ENCODE results near the gene TOGARAM1. TPM values are rescaled to one million over a fixed set of nuclear protein-coding genes. Genes with fewer than 3 reads are reported as not detected.

The TOGARAM1 gene
- total and polyA plus RNA-seq, 9 of the 15 experiments (the other 6 are each of a cell fraction or from before 2014, with no cell fraction given), result 1.3 to 6.4 (median 3.7) TPM

- TF ChIP-seq CREB3L1 (IDR thresholded peaks at IDR 0.05; ENCODE audit: borderline replicate concordance, low read depth) (0 out of 2 replicates have a peak, but pooled peaks have one; percentile 8), ZNF384 (IDR thresholded peaks at IDR 0.05; ENCODE audit: low read depth, low read length) (no peak), MNT (conservative IDR thresholded peaks at IDR 0.05) (peak; percentile 43 to 57; a peak in 3 of 4 replicates), ZBTB1 (CRISPR knock-in tag; IDR thresholded peaks at IDR 0.05; ENCODE audit: borderline replicate concordance, low read depth) (no peak), NKRF (IDR thresholded peaks at IDR 0.05; ENCODE audit: borderline replicate concordance) (peak; percentile 73; the same call in 1 of the 2 replicates), EP400 (IDR thresholded peaks at IDR 0.05) (0 out of 2 replicates have a peak, but pooled peaks have one; percentile 56), ZNF740 (CRISPR knock-in tag; IDR thresholded peaks at IDR 0.05) (no peak), ZNF740 (tag; IDR thresholded peaks at IDR 0.05) (no peak), ZFX (CRISPR knock-in tag; IDR thresholded peaks at IDR 0.05) (peak; percentile 51), RBBP5 (IDR thresholded peaks at IDR 0.05; ENCODE audit: borderline replicate concordance, insufficient read depth, low read length, poor library complexity, severe bottlenecking) (peak; percentile 36), NR2C2 (CRISPR knock-in tag; IDR thresholded peaks at IDR 0.05) (no peak), NR2C2 (tag; IDR thresholded peaks at IDR 0.05) (peak; percentile 98), ZKSCAN1 (IDR thresholded peaks at IDR 0.05; ENCODE audit: low read depth, low read length) (no peak), PATZ1 (CRISPR knock-in tag; IDR thresholded peaks at IDR 0.05; ENCODE audit: borderline replicate concordance) (no peak), U2AF1 (optimal IDR thresholded peaks at IDR 0.05; ENCODE audit: low read depth, low read length) (no peak), PREB (CRISPR knock-in tag; IDR thresholded peaks at IDR 0.05) (no peak), SMARCC2 (IDR thresholded peaks at IDR 0.05; ENCODE audit: low read depth) (no peak)
Measured at GRCh38 chr14:44962334-44963043, 499 bp downstream of the TOGARAM1 start (continued).
